Stimulated activated CD4-positive, alpha-beta T cell treated with anti-CD3 and anti-CD28 coated beads, Interleukin-1b, Interleukin-23, amount 100 ng/mL, for 24 hours (primary cell): ENCODE measurements around the gene LILRA5.
A peak's percentile ranks its signal among the peaks of the same experiment; 100 is the strongest.
"Not testable (repeated sequence)": the region's sequence is repeated elsewhere in the genome, so short reads cannot be mapped to it uniquely, and the experiment has no call there.

ENCODE experiments used
- DNase-seq, 4 experiments: peaks; one replicate each; pipeline ENCODE4 v3.0.0-alpha.2; 2020; ENCODE audit warnings: low read depth in 4 of 4, low spot score in 1 of 4

Gene LILRA5

DNA sequence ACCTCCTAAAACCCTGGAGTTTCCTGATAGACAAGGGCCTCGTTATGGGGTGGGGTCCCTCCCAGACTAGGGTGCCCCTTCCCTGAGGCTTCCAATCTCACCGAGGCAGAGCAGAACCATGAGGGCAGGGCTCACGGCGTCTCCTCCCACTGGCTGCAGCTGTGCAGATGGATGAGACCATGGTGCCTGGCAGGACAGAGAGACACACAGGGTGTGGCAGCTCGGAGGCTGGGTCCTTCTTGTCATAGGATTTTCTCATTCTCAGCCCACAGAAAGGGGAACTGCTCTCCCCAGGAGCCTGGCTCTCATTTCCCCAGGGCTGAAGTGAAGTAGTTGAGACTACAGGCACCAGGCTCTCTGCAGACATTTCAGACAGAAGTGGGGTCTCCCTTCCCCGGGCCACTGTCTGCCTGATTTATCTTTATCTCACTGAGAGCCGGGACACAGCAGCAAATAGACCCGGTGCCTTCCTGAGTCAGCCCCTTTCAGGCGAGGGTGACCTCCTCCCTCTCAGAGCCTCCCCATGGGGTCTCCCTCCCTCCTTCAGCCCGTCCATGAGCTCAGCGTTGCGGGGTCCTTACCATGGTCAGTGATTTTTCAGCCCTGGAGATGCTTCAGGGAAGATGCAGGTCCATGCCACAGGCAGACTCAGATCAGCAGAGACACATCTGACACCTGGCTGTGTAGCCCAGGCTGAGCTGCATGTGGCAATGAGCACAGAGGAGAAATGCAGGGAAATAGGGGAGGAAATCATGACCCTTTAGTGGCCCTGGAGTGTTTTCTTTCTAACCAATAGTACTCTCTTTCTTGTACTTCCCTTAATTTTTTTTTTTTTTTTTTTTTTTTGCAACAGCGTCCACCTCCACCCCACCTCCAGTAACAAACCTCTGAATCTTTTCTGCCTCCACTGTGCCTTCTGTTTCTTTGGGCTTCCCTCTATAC, at the start of gene LILRA5:
LILRA5 (minus strand) TSS at position 731 of the 942 bp plus-strand sequence; CDS start at position 584, 147 bp downstream.
- no peak for DNase-seq

DNA sequence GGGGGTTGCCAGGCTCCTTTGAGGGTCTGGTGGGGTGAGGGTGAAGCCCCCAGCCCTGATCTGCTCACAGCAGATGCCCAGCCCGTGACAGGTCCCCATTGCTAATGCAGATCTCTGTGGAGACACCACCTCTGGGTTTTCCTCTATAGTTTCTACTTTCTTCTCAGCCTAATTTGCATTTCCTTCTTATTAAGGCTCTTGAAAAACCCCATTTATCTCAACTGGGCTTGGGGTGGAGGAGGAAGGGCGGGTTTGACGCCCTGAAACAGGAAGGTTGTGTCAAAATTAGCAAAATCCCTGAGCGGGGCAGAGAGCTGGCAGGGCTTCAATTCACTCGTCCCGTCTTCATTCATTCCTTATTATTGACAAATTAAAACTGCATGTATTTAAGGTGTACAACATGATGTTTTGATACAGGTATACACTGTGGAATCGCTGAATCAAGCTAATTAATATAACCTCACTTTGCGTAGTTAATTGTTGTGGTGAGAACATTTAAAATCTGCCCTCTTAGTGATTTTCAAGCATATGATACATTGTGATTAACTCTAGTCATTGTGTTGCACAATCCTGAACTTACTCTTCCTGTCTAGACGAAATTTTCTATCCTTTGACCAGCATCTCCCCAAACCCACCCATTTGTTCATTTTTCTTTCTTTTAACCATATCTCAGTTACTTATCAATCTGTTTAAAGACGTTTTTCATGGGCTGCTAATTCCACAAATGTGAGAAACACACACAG, 48.9 kb upstream of the LILRA5 start:
- not testable (repeated sequence) for DNase-seq

DNA sequence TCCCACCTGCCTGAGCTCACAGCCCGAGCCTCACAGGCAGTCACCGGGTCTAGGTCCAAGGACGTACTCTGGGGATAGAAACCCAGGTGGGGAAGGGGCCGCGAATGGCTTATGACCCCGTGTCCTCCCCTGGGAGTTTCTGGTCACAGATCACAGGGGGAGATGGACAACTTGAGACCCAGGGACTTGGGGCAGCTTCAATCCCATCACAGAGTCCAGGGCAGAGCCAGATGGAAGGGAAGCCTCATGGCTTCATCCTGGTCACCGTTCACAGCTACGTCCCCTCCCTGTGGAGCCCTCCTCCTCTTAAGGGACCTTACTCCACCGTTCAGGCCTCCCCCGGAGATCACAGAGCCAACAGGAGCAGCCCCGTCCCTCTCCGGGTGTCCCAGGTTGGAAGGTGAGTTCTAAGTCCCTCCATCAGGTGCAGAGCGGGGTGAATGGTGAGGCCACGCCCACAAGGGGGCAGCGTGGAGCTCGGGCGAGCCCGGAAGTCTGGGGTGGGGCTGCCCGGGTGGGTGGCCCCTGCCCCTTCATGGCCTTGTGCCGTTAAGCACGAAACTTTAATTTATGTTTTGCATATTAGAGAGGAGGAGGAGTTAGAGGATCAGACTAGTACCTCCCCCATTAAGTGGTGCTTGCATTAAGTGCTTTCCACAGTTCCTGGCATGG, 46.3 kb upstream of the LILRA5 start:
- peak in 3 of 4 experiments; percentile 39 to 55 (median 54) for DNase-seq

DNA sequence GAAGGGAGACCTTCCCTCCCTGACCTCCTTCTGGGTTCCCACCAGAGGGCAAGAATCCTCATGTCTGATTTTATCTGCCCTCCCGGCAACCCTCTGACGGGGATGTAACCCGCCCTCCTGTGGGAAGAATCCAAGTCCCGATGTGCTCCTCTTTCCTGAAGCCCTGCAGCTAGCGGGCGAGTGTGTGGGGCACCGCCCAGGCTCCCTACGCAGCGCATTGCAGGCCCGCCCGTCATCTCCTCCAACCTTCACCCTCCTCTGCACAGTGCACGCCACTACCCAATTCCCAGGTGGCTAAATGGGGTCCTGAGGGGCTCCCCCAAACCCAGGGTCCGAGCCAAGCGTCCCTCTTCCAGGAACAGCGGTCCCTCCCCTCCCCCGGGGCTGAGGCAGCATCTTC, 44.4 kb upstream of the LILRA5 start:
- DNase-seq: no peak

DNA sequence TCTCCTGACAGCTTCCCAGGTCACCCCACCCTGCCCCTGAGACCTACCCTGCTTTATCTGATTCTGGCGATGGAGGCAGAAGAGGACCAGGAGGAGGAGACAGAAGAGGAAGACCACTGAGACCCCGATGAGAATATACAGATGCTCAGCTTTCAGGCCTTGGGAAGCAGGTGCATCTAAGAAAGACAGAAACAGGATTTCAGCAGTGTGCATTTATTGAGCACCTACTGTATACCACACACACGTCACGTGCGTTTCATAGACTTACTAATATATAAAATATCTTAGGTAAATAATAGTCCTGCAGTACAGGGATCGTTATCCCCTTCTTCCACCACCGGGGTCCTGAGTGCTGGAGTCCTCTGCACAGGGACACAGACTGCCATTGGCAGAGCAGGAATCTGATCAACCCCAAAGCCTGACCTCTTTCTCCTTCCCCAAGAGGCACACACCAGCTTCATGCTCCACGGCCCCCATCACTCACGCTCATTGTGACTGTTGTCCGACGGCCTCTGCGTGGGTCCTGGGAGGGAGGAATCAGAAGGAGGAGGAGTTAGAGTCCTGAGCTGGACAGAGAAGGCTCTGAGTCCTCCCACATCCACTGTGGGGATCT, 43.6 kb upstream of the LILRA5 start:
- no peak for DNase-seq

- no peak for DNase-seq
Observed at GRCh38 chr19:54355675-54356074, 42.7 kb upstream of the LILRA5 start.

DNA sequence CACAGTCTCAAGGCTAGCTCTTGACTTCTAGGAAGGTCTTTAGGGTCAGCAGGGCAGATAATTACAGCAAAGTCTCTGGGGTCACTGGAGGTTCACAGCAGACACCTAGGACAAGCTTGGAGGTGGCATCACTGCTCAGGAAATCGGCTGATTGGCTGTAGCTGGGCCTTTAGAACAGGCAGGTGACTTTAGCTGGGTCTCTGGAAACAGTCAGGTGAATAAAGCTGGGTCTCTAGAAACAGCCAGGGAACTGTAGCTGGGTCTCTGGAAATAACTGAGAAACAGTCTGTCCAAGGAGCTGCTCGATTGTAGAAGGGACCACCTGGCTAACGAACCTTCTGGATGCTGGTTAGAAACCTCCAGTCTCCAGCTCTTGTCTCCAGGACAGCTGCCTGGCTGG, 41.8 kb upstream of the LILRA5 start:
- no peak for DNase-seq

GRCh38 chr19:54352546-54352945, 39.6 kb upstream of the LILRA5 start:
- no peak for DNase-seq

DNA sequence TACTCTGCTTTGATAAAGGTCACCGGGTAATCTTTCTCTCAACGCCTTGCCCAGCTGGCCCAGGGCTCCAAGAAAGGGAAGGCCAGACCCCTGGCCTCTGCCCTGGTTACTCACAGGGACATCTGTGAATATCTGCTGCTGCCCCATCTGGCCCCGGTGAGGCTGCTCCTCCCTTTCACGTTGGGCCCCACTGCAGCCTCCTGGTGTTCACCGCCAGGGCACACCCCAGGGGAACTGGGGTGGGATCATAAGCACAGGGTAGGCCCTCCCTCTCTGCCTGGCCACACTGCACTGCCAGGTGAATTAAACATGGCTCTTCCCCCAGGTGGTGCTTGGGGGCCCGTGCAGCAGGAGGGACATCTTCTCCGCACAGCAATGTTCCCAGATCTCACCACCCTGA, 39.1 kb upstream of the LILRA5 start:
- no peak for DNase-seq

DNA sequence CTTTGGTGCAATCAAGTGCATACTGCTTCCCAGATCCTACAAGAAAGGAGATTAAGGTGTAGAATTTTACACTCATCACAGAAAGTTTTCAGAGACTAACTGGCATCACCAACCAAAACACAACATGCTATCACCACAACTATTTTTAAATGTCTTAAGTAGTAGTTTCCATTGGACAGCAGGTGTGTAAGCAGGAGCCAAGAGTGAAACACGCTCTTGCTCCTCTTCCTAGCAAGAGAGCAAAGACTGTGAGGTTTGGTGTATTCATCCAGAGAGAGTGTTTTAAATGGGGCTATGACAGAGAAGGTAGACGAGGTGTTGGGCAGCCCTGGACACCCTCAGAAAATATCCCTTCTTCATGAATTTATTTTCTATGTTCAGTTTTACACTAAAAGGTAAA, 38.5 kb upstream of the LILRA5 start:
- DNase-seq: no peak

- no peak for DNase-seq
Observed at GRCh38 chr19:54345938-54346386, 33.0 kb upstream of the LILRA5 start.

- DNase-seq: no peak
Observed at GRCh38 chr19:54343868-54344267, 30.9 kb upstream of the LILRA5 start.

DNA sequence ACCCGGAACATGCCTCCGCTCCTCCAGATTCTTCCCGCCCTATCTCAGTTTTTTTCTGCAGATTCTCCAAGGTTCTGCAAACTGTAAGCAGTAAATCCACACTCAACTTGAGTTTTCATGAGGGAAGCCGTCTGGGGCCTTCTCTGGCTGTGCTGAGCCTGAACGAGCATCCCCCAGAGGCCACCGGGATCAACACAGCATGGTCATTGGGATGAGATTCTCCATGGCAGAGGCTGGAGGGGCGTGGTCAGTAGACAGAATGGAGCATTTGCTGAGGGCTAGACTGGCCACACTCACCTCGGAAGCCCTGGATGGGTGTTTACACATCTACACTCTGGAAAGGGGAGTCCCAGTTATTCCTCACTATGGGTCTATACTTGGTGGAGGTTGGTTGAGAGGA, 28.3 kb upstream of the LILRA5 start:
- DNase-seq: no peak

DNA sequence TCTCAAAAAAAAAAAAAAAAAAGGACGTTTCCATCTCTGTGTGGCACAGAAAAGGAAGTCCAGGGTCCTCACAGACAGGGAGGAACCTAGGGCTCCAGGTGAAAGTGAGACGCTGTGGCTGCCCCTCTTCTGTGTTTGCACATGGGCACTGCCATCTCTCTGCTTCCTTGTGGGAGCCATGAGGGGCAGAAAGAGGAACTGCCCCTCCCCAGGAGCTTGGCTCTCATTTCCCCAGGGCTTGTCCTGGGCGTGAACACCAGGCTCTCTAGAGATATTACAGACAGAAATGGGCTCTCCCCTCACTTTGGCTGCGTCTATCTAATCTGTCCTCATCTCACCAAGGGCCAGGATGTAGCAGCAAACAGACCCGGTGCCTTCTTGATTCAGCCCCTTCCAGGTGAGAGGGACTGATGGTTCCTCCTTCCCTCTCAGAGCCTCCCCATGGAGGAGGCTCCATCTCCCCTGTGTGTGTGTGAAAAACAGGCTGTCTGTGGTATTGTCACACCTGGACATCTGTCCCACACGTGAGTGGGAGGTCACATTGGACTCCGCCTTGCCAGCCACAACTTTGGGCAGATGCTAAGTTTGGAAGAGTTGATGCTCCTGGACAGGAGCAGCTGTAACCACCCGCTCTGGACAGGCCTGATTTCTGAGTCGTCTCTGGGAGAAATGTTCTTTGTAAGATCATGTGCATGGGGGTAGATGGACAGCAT, 26.8 kb upstream of the LILRA5 start:
- no peak for DNase-seq

DNA sequence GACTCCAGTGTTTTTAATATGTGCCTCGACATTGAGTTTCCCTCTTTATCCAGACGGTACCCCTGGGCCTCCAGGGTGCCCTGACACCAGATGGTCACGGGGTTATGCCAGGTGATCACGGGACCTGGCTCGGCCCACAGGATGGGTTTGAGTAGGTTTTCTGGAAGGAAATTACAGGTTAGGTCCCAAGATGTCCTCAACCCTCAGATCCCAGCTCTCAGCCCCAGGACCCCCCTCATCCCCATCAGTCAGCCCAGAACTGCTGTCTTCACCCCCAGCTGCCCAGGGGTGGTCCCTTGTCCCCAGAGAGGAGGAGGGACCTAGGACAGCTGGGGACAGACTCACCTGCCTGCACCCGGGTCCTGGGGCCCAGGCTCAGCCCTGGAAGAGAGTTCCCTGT, 25.6 kb upstream of the LILRA5 start:
- no peak for DNase-seq

GRCh38 chr19:54337858-54338230, 24.9 kb upstream of the LILRA5 start:
- no peak for DNase-seq

DNA sequence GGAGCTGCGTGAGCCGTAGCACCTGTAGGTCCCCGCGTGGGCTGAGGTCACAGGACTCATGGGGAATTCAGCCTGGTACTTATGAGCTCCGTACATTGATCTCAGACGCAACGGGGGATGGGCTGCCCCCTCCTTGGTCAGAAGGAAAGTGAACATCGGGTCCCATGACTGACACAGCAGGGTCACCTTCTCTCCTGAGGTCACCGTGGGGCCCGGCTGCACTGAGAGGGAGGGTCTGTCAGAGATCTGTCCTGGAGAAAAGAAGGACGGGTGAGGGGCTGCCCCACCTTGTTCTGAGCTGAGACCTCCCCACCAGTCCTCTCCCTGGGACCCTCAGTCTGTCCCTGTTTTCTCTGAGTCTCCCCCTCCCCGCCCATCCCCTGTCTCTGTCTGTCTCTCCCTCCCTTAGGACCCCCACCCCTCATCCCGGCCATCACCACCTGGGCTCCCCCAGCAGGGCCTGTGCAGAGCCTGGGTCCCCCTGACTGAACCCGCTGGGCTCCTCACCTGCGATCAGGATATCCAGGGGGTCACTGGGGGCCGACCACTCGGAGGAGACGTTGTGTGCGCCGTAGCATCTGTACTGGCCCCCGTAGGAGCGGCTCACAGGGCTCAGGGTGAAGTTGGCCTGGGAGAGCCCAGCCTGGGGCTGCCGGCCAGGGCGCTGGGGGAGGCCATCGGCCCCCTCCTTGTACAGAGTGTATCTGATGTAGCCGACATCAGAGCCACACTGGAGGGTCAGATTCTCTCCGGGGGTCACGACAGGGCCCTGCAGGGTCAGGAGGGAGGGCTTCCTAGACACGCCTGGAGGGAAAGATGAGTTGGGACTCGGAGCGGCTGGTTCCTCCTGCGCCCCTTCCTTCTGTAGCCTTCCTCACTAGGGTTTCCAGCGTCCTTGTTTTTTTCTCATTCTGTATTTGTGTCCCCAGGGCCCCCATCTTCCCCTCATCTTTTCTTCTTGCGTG, 24.2 kb upstream of the LILRA5 start:
- DNase-seq: no peak

GRCh38 chr19:54335979-54336892, 23.3 kb upstream of the LILRA5 start:
- no peak for DNase-seq
